Cardiac fibroblast (primary cell): Measurements from ENCODE around the gene ZNF587.
"Not testable (repeated sequence)": the region's sequence is repeated elsewhere in the genome, so short reads cannot be mapped to it uniquely, and the experiment has no call there.

Experiments used
- DNase-seq, 2 donors: peaks; one replicate each; pipeline versions ENCODE4 v3.0.0 to v3.0.0-alpha.2; 2010; ENCODE audit warnings: low read depth in 2 of 2
- H3K4me3 ChIP-seq, 2 donors: replicated peaks in 1 of 2; 1 replicate in 1 of 2; 2 replicates in 1 of 2; pipeline ENCODE4 v1.5.1; 2011; ENCODE audit warnings: low read depth in 2 of 2, low read length in 2 of 2, mild to moderate bottlenecking in 2 of 2, moderate library complexity in 1 of 2
- TF ChIP-seq, protein P1 (sequence below): IDR thresholded peaks from one replicate; pipeline ENCODE4 v1.5.1; 2011; ENCODE audit warnings: low read depth, mild to moderate bottlenecking, low read length, inconsistent platforms

Gene ZNF587

DNA sequence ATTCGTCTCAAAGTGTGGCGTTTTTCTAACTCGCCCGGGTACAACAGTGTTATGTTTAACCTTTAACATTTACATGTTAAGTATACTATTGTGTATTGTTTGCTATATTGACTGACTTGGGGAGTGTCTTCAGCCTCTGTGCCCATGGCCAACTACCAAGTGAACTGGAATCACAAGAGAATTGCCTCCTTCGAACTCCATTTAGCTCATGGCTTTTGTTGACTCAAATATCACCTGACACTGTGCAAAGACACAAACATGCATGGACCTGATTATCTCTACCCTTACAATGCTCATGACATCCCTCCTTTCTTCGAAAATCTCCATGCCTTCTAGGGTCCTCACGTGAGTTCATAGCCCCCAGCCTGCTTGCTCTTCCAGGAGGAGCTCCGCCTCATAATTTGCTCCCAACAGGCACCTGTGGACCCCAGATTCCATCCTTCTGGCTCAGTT is 38.5 kb downstream of the ZNF587 start:
- peak overlapping the region; percentile 91 to 97 for H3K4me3 ChIP-seq
- TF ChIP-seq, protein P1, sequence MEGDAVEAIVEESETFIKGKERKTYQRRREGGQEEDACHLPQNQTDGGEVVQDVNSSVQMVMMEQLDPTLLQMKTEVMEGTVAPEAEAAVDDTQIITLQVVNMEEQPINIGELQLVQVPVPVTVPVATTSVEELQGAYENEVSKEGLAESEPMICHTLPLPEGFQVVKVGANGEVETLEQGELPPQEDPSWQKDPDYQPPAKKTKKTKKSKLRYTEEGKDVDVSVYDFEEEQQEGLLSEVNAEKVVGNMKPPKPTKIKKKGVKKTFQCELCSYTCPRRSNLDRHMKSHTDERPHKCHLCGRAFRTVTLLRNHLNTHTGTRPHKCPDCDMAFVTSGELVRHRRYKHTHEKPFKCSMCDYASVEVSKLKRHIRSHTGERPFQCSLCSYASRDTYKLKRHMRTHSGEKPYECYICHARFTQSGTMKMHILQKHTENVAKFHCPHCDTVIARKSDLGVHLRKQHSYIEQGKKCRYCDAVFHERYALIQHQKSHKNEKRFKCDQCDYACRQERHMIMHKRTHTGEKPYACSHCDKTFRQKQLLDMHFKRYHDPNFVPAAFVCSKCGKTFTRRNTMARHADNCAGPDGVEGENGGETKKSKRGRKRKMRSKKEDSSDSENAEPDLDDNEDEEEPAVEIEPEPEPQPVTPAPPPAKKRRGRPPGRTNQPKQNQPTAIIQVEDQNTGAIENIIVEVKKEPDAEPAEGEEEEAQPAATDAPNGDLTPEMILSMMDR = no peak
- DNase-seq = peak in 1 of 2 donors; percentile 6

DNA sequence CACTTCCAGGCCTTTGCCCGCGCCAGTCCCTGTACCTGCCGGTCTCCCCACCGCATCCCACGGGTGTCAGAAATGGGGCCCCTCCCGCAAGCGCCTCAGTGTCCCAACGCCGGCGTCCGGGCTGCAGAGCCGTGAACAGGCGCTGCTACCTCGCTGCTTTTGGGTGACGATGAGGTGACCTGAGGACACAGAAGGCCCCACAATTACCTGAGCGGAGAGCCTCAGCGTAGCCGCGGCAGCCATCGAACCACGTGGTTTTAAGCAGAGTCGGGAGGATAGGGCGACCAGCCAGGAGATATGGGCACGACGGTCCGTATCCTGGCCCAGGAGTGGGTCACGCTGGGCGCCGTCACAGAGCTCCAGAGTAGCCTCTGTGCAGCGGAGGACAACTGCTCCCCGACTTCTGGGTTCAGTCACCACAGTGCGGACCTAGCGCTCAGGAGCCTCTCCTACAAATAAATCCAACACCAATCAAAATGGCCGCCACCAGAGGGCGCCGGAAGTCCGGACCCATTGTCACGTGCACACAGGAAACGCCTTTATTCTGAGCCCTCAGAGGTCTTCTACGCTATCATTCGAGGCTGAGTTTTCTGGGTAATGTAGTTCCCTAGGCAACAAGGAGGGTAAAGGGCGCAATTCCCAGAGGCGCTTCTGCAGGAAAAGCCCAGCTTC is 39.0 kb downstream of the ZNF587 start, which contains the start of gene ZNF814:
Gene ZNF814 (minus strand): TSS at position 478 of the 672 bp plus-strand sequence. CDS start 235 bp downstream, at position 243.
- TF ChIP-seq, protein P1 = no peak
- peak within 1 kb of the TSS; percentile 91 to 97 for H3K4me3 ChIP-seq
- DNase-seq = peak; percentile 90 to 92

DNA sequence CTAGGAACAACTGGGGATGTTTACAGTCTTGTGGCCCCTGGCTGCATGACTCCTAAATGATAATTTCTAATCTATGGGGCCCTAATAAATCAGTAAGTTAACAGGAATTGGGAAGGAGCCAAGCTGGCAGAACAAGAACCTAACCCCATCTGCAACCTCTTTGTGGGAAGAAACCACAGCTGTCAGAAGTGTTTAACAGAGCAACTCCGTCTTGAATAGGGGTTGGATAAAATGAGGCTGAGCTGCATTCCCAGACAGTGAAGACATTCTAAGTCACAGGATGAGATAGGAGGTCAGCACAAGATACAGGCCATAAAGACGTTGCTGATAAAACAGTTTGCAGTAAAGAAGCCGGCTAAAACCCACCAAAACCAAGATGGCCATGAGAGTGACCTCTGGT is 41.0 kb downstream of the ZNF587 start:
- peak; percentile 59 to 65 for DNase-seq

DNA sequence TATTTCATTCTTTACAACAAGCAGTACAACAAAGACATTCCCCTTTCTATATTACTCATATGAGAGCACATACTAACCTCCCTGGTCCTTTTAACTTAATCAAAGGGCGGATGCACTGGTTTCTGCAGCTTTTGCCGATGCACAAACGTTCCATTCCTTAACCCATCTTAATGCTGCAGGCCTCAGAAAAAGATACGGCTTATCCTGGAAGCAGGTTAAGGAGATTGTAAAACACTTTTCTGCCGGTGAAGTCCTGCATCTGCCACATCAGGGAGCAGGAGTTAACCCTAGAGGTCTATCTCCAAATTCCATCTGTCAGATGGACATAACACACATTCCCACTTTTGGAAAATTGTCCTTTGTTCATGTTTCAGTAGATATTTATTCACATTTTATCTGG is 50.7 kb downstream of the ZNF587 start:
- no peak for DNase-seq
- H3K4me3 ChIP-seq = no peak overlapping the region
- TF ChIP-seq, protein P1 = no peak

More for the DNA sequence above, 41.0 kb downstream of the ZNF587 start:
- H3K4me3 ChIP-seq = not testable (repeated sequence)

DNA sequence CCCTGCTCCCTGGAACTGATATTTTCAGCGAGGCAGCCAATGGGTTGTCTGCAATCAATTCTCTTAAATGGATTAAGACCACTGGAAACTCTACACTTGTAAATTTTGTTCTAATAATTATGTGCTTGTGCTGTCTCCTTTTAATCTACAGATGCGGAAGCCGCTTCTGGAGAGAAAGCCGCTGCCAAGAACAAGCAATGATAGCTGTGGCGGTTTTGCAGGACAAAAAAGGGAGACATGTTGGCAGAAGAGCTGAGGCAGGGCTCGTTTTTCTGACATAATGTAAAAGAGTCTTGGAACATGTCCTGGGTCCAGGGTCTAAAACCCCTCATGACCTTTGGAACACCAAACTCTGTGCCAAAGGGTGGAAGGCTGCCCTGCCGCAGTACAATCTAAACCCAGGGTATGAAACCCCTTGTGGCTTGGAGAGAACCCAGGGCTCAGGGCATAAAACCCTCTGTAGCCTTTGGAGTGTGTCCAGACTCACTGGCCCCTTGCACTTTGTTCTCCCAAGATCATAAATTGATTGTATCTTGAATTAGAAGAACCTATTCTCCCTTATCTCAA is 54.0 kb downstream of the ZNF587 start:
- TF ChIP-seq, protein P1 = no peak
- no peak overlapping the region for H3K4me3 ChIP-seq
- no peak for DNase-seq

DNA sequence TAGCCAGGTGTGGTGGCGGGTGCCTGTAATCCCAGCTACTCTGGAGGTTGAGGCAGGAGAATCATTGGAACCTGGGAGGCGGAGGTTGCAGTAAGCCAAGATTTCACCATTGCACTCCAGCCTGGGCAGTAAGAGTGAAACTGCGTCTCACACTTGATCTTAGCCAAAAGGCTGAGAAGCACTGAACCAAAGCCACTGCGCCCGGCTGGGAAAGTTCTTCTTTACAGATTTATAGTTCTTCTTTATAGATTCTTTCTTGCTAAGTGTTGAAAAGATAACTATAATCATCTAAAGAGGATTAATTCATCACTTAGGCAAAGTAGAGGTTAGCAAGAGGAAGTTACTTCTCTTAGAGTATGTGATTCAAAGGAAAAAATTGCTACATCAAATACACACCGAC is 55.6 kb downstream of the ZNF587 start:
- DNase-seq = no peak
- TF ChIP-seq, protein P1 = no peak
- no peak overlapping the region for H3K4me3 ChIP-seq

DNA sequence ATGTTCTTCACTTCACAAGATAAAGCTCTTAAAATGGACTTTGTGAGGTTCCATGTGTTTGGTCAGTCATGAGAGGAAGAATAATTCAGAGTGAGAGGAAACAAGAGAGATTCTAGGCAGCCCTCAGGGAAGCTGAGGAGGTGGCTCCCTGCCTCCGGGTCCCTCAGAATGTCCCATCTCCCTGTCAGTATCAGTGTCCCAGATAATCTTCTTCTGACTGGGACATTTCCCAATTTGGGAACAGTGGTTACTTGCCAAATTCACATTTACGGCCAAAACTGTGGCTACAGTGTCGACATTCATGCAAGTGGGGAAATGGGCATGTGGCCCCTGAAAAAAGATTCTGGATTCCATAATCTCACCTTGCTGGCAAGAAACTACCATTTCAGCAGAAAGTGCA is 57.7 kb downstream of the ZNF587 start:
- DNase-seq = no peak
- H3K4me3 ChIP-seq = no peak overlapping the region
- TF ChIP-seq, protein P1 = no peak
